DND-41 (cell line): ENCODE results near the gene RIC1.

Experiments
- EZH2 ChIP-seq: IDR thresholded peaks from 3 replicates; pipeline ENCODE4 v1.6.1; 2012; ENCODE audit warnings: borderline replicate concordance, low read depth, mild to moderate bottlenecking, moderate library complexity, low read length, inconsistent platforms; ENCODE audit not compliant: severe bottlenecking
- TF ChIP-seq, protein P1 (sequence below): IDR thresholded peaks from 2 replicates; pipeline ENCODE4 v1.5.1; 2012; ENCODE audit warnings: borderline replicate concordance, low read length, moderate library complexity, mild to moderate bottlenecking; ENCODE audit not compliant: poor library complexity, severe bottlenecking; ENCODE audit errors: extremely low read depth

DNA sequence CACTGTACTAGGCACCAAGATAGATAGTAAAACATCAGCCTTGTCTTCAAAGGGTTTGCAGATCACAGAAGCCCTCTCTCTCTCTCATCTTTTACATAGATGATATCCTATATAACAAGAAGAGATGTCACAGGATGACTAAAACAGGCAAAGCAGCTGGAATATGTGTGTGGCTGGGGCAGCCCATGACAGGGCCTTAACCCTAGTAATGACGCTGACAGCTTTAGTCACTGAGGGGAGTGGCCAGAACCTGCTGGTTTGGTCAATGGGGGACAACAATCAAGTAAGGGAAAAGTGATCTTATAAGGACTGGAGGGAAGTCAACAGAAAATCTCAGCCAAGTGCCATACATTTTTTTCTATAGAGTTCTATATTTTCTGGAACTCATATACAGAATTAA is 41.9 kb upstream of the RIC1 start:
- TF ChIP-seq, protein P1, sequence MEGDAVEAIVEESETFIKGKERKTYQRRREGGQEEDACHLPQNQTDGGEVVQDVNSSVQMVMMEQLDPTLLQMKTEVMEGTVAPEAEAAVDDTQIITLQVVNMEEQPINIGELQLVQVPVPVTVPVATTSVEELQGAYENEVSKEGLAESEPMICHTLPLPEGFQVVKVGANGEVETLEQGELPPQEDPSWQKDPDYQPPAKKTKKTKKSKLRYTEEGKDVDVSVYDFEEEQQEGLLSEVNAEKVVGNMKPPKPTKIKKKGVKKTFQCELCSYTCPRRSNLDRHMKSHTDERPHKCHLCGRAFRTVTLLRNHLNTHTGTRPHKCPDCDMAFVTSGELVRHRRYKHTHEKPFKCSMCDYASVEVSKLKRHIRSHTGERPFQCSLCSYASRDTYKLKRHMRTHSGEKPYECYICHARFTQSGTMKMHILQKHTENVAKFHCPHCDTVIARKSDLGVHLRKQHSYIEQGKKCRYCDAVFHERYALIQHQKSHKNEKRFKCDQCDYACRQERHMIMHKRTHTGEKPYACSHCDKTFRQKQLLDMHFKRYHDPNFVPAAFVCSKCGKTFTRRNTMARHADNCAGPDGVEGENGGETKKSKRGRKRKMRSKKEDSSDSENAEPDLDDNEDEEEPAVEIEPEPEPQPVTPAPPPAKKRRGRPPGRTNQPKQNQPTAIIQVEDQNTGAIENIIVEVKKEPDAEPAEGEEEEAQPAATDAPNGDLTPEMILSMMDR, result no peak
- no peak for TF ChIP-seq EZH2
